A549 (cell line): ENCODE measurements around the gene GMNN. TPM values are rescaled to one million over a fixed set of nuclear protein-coding genes. Genes with fewer than 3 reads are reported as not detected.

Source experiments
- ATAC-seq, 2 experiments: fragments of 200-7000 bp in 1 of 2; fragments of >200 bp in 1 of 2; cut with Nextera tagmentation in 1 of 2; cut with Tn5 transposase in 1 of 2; 3 replicates each; pipeline versions ENCODE4 v1.8.0 to v1.9.1; 2018 to 2020; ENCODE audit warnings: mild to moderate bottlenecking in 1 of 2, moderate library complexity in 1 of 2
- CTCF ChIA-PET: fragments of 300-600 bp; sonication (Branson Sonifier 250); formaldehyde crosslinking; extraction: SDS; loops from one replicate; lab custom pipeline; 2021; ENCODE audit warnings: antibody characterized with exemption, inconsistent platforms; lab: Yijun Ruan, JAX
- POLR2A ChIA-PET: fragments of 350-600 bp; formaldehyde crosslinking; extraction: SDS; loops from one replicate; lab custom pipeline; 2021; ENCODE audit warnings: antibody characterized with exemption, inconsistent platforms; lab: Yijun Ruan, JAX
- DNase-seq, 2 experiments: peaks; one replicate each; pipeline versions ENCODE4 v3.0.0 to v3.0.0-alpha.2; 2011 to 2016; ENCODE audit warnings: low read depth in 1 of 2, low spot score in 1 of 2
- FAIRE-seq: peaks from 2 replicates; lab custom pipeline; 2011; peaks lifted over from hg19 to GRCh38; lab: Jason Lieb, UNC
- H3K27ac ChIP-seq, 2 experiments: fragments of >200 bp; sonication (Bioruptor Twin); formaldehyde crosslinking; 3 replicates each; pipeline ENCODE4 v1.5.1; 2016 to 2017
- H3K4me1 ChIP-seq: fragments of >200 bp; sonication (Bioruptor Twin); formaldehyde crosslinking; 3 replicates; pipeline ENCODE4 v1.6.1; 2016
- H3K4me2 ChIP-seq: fragments of >200 bp; sonication (Bioruptor Twin); formaldehyde crosslinking; 3 replicates; pipeline ENCODE4 v1.6.1; 2016
- H3K4me3 ChIP-seq: fragments of >200 bp; sonication (Bioruptor Twin); formaldehyde crosslinking; 3 replicates; pipeline ENCODE4 v1.5.1; 2016
- H3K9me3 ChIP-seq: fragments of >200 bp; sonication (Bioruptor Twin); formaldehyde crosslinking; 3 replicates; pipeline ENCODE4 v1.6.1; 2016
- CBX2 ChIP-seq: fragments of 200-600 bp; sonication (generic); IDR thresholded peaks from 2 replicates; pipeline ENCODE4 v1.6.1; 2016; ENCODE audit warnings: low read depth, mild to moderate bottlenecking, borderline replicate concordance
- CHD4 ChIP-seq: fragments of 200-600 bp; sonication (generic); IDR thresholded peaks from 2 replicates; pipeline ENCODE4 v1.6.1; 2016; ENCODE audit warnings: antibody characterized with exemption, mild to moderate bottlenecking, borderline replicate concordance
- FOSB ChIP-seq: fragments of 250-450 bp; sonication (Bioruptor Pico); IDR thresholded peaks from 2 replicates; pipeline ENCODE4 v1.5.0; 2020; ENCODE audit warnings: mild to moderate bottlenecking, moderate library complexity
- FOSL2 ChIP-seq, 2 experiments: fragments of 450-650 bp in 1 of 2; fragments of >200 bp in 1 of 2; sonication (Bioruptor Twin) in 1 of 2; formaldehyde crosslinking; IDR thresholded peaks; 2 replicates each; pipeline versions ENCODE4 v1.5.0 to v1.6.1; 2016 to 2020; ENCODE audit warnings: mild to moderate bottlenecking in 1 of 2, moderate library complexity in 1 of 2
- HOXA7 ChIP-seq: fragments of 250-450 bp; sonication (Bioruptor Pico); IDR thresholded peaks from 2 replicates; pipeline ENCODE4 v1.5.0; 2020; ENCODE audit warnings: mild to moderate bottlenecking, moderate library complexity
- HOXB5 ChIP-seq: fragments of 250-450 bp; sonication (Bioruptor Pico); IDR thresholded peaks from 2 replicates; pipeline ENCODE4 v1.5.0; 2020; ENCODE audit warnings: mild to moderate bottlenecking, moderate library complexity
- KDM5A ChIP-seq: fragments of 200-600 bp; sonication (generic); IDR thresholded peaks from 2 replicates; pipeline ENCODE4 v1.6.1; 2016; ENCODE audit warnings: antibody characterized with exemption, mild to moderate bottlenecking
- MAFK ChIP-seq: fragments of 450-650 bp; IDR thresholded peaks from 2 replicates; pipeline ENCODE4 v1.6.1; 2014; ENCODE audit not compliant: partially characterized antibody
- POLR2A ChIP-seq: IDR thresholded peaks from 2 replicates; pipeline ENCODE4 v1.6.1; 2012; ENCODE audit warnings: mild to moderate bottlenecking, low read length
- RCOR1 ChIP-seq: fragments of 150-350 bp; IDR thresholded peaks from 2 replicates; pipeline ENCODE4 v1.6.1; 2014; ENCODE audit warnings: antibody characterized with exemption, low read length, low read depth
- RFX5 ChIP-seq: fragments of 450-650 bp; IDR thresholded peaks from 2 replicates; pipeline ENCODE4 v1.7.1; 2014; ENCODE audit warnings: antibody characterized with exemption, mild to moderate bottlenecking, moderate library complexity
- SMC3 ChIP-seq: fragments of >200 bp; sonication (Bioruptor Twin); formaldehyde crosslinking; IDR thresholded peaks from 3 replicates; pipeline ENCODE4 v1.6.1; 2018; ENCODE audit warnings: inconsistent platforms
- TP53 ChIP-seq: fragments of 250-450 bp; sonication (Bioruptor Pico); IDR thresholded peaks from 2 replicates; pipeline ENCODE4 v1.5.0; 2021; ENCODE audit warnings: mild to moderate bottlenecking, moderate library complexity
- ZC3H11A ChIP-seq: fragments of 450-650 bp; IDR thresholded peaks from 2 replicates; pipeline ENCODE4 v1.6.1; 2014; ENCODE audit warnings: antibody characterized with exemption, mild to moderate bottlenecking
- WGBS: methylation state at CpG from one replicate; pipeline ENCODE4 v1.1.6; 2017; ENCODE audit errors: missing lambda C conversion rate; 5-methylcytosine and 5-hydroxymethylcytosine counted together
- polyA plus RNA-seq, 4 experiments: library from polyadenylated mRNA; depleted of rRNA in 3 of 4; stranded (reverse); fragments of >200 nt; fragmentation: RNase III in 1 of 4; extraction: RNeasy Plus Mini Kit Qiagen cat#74134 plus additional on column Dnase treatment in 1 of 4; gene quantifications; 2 replicates in 3 of 4; 3 replicates in 1 of 4; pipeline ENCODE4 v1.2.3, GENCODE V29; 2011 to 2017
- TF ChIP-seq, protein P1 (sequence below): fragments of >200 bp; sonication (Bioruptor Twin); formaldehyde crosslinking; IDR thresholded peaks from 3 replicates; pipeline ENCODE4 v1.6.1; 2016
- TF ChIP-seq, protein P2 (sequence below): fragments of >200 bp; sonication (Bioruptor Twin); formaldehyde crosslinking; IDR thresholded peaks from 3 replicates; pipeline ENCODE4 v1.5.1; 2016
- TF ChIP-seq, protein P3 (sequence below): fragments of 450-650 bp; IDR thresholded peaks from 2 replicates; pipeline ENCODE4 v1.6.1; 2014; ENCODE audit warnings: antibody characterized with exemption
- TF ChIP-seq, protein P4 (sequence below): fragments of 250-450 bp; sonication (Bioruptor Pico); IDR thresholded peaks from 2 replicates; pipeline ENCODE4 v1.5.0; 2021; ENCODE audit warnings: mild to moderate bottlenecking, moderate library complexity, borderline replicate concordance

The GMNN gene
- polyA plus RNA-seq, 2 of the 4 experiments (the other 2 are of a cell fraction): 59.2 to 59.4 TPM

DNA sequence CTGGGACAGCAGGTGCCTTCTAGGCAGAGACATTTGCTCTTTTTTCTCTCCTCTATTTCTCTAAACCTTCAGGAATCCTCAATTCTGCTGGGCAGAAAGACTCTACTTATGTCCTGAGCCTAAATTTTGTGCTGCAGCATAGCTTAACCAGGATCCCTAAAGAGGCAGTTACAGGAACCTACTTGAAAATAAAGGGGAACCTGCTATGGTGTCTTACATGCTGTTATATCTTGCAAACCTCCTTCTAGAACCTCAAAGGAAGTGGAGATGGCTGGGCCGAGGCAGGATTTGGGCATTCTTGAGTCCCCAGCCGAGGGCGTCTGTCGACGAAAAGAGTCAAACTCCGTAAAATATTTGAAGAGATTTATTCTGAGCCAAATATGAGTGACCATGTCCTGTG, 17.1 kb upstream of the GMNN start:
- WGBS: 93% methylated on average over 6 of the region's 6 CpGs
- FAIRE-seq (no peak), ATAC-seq (no peak), DNase-seq (no peak)
- Histone ChIP-seq H3K27ac (no peak overlapping the region), H3K9me3 (peaks cover 8% of the 10 kb centered on the region; the same call in 2 of the 3 replicates), H3K4me1 (0 out of 3 replicates have a peak, but pooled peaks cover 6% of the 10 kb centered on the region), H3K4me2 (no peak overlapping the region), H3K4me3 (no peak overlapping the region)
- no peak for TF ChIP-seq FOSL2 (IDR thresholded peaks at IDR 0.05)
- TF ChIP-seq FOSL2 (CRISPR knock-in tag; IDR thresholded peaks at IDR 0.05): no peak
- TF ChIP-seq, protein P1, sequence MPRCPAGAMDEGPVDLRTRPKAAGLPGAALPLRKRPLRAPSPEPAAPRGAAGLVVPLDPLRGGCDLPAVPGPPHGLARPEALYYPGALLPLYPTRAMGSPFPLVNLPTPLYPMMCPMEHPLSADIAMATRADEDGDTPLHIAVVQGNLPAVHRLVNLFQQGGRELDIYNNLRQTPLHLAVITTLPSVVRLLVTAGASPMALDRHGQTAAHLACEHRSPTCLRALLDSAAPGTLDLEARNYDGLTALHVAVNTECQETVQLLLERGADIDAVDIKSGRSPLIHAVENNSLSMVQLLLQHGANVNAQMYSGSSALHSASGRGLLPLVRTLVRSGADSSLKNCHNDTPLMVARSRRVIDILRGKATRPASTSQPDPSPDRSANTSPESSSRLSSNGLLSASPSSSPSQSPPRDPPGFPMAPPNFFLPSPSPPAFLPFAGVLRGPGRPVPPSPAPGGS: no peak
- TF ChIP-seq CBX2: no peak
- TF ChIP-seq RCOR1: no peak
- no peak for TF ChIP-seq FOSB (CRISPR knock-in tag)
- CTCF ChIA-PET: interaction anchor here (0.7 to 1.6 kb wide), 3 partner anchors 9 to 176 kb away, joined by 3 to 8 read pairs (median 3); no protein-coding TSS in a partner anchor
- POLR2A ChIA-PET: interaction anchor here (1.4 kb wide), 1 partner anchor 36 kb away, joined by 4 read pairs; no protein-coding TSS in a partner anchor

DNA sequence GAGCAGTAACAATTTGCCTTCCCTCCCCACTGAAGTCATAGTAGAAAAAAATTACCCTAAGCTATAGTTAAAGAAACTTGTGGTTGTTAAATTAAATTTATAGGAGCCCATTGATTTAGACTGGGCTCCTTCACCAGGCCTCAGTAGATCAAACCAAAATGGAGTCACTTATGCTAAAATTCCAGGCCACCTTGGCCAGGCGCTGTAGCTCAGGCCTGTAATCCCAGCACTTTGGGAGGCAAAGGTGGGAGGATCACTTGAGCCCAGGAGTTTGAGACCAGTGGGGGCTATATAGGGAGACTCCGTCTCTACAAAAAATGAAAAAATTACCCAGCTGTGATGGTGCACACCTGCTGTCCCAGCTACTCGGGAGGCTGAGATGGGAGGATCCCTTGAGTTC, 15.0 kb upstream of the GMNN start:
- FAIRE-seq (no peak), DNase-seq (no peak), ATAC-seq (no peak)
- ChIA-PET POLR2A (no interaction called here), CTCF (interaction anchor here (0.6 to 3.3 kb wide), 5 partner anchors 8 to 555 kb away, joined by 3 to 11 read pairs (median 3); no protein-coding TSS in a partner anchor)
- no peak overlapping the region for H3K4me3 ChIP-seq
- 0 out of 3 replicates have a peak, but pooled peaks cover 6% of the 10 kb centered on the region for H3K4me1 ChIP-seq
- H3K4me2 ChIP-seq: no peak overlapping the region
- WGBS: 90% methylated on average over 3 of the region's 3 CpGs
- TF ChIP-seq KDM5A: no peak
- no peak for TF ChIP-seq RFX5
- TF ChIP-seq, protein P2, sequence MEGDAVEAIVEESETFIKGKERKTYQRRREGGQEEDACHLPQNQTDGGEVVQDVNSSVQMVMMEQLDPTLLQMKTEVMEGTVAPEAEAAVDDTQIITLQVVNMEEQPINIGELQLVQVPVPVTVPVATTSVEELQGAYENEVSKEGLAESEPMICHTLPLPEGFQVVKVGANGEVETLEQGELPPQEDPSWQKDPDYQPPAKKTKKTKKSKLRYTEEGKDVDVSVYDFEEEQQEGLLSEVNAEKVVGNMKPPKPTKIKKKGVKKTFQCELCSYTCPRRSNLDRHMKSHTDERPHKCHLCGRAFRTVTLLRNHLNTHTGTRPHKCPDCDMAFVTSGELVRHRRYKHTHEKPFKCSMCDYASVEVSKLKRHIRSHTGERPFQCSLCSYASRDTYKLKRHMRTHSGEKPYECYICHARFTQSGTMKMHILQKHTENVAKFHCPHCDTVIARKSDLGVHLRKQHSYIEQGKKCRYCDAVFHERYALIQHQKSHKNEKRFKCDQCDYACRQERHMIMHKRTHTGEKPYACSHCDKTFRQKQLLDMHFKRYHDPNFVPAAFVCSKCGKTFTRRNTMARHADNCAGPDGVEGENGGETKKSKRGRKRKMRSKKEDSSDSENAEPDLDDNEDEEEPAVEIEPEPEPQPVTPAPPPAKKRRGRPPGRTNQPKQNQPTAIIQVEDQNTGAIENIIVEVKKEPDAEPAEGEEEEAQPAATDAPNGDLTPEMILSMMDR: no peak
- no peak for TF ChIP-seq CHD4
- no peak for TF ChIP-seq HOXB5 (CRISPR knock-in tag)
- TF ChIP-seq HOXA7 (CRISPR knock-in tag): no peak
- no peak for TF ChIP-seq TP53 (CRISPR knock-in tag)
- TF ChIP-seq, protein P3, sequence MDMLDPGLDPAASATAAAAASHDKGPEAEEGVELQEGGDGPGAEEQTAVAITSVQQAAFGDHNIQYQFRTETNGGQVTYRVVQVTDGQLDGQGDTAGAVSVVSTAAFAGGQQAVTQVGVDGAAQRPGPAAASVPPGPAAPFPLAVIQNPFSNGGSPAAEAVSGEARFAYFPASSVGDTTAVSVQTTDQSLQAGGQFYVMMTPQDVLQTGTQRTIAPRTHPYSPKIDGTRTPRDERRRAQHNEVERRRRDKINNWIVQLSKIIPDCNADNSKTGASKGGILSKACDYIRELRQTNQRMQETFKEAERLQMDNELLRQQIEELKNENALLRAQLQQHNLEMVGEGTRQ: no peak
- no peak for TF ChIP-seq POLR2A
- no peak overlapping the region for H3K27ac ChIP-seq
- peaks cover under 1% of the 10 kb centered on the region; the same call in 2 of the 3 replicates for H3K9me3 ChIP-seq

DNA sequence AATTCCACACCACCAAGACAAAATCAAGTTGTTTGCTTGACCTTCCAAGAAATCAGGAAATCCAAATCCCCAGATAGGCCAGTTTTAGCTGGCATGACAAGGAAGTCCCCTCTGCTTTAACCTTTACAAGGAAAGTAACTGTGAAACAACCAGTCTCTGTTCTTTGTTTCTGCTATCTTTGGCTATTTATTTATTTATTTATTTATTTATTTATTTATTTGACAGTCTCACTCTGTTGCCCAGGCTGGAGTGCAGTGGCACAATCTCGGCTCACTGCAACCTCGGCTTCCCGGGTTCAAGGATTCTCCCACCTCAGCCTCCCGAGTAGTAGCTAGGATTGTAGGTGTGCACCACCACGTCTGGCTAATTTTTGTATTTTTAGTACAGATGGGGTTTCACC, 14.5 kb upstream of the GMNN start:
- POLR2A ChIA-PET: interaction anchor here (0.5 kb wide), 1 partner anchor 371 kb away, joined by 5 read pairs; no protein-coding TSS in a partner anchor
- Histone ChIP-seq H3K4me1 (0 out of 3 replicates have a peak, but pooled peaks cover 4% of the 10 kb centered on the region), H3K4me2 (no peak overlapping the region), H3K9me3 (no peaks in the 10 kb centered on the region), H3K27ac (no peak overlapping the region), H3K4me3 (no peak overlapping the region)
- FAIRE-seq: no peak
- TF ChIP-seq, protein P4, sequence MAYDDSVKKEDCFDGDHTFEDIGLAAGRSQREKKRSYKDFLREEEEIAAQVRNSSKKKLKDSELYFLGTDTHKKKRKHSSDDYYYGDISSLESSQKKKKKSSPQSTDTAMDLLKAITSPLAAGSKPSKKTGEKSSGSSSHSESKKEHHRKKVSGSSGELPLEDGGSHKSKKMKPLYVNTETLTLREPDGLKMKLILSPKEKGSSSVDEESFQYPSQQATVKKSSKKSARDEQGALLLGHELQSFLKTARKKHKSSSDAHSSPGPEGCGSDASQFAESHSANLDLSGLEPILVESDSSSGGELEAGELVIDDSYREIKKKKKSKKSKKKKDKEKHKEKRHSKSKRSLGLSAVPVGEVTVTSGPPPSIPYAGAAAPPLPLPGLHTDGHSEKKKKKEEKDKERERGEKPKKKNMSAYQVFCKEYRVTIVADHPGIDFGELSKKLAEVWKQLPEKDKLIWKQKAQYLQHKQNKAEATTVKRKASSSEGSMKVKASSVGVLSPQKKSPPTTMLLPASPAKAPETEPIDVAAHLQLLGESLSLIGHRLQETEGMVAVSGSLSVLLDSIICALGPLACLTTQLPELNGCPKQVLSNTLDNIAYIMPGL: no peak
- TF ChIP-seq SMC3: no peak
- no peak for TF ChIP-seq MAFK
- TF ChIP-seq ZC3H11A: 0 out of 2 replicates have a peak, but pooled peaks have one; percentile 7
- CTCF ChIA-PET: interaction anchor here (1.0 to 3.3 kb wide), 3 partner anchors 50 to 179 kb away, joined by 3 to 11 read pairs (median 4); no protein-coding TSS in a partner anchor
- ATAC-seq: no peak
- DNase-seq: no peak
- 95% methylated on average over 5 of the region's 5 CpGs for WGBS
